Fibroblast of peridontal ligament (primary cell): Measurements from ENCODE around the gene MAN1A1.

ENCODE experiments used
- DNase-seq: peaks from one replicate; pipeline ENCODE4 v3.0.0-alpha.2; 2010; ENCODE audit errors: extremely low read depth

The MAN1A1 gene

GRCh38 chr6:119142637-119143036, 206.9 kb downstream of the MAN1A1 start:
- no peak for DNase-seq

- DNase-seq, result no peak
These were observed 207.5 kb downstream of the MAN1A1 start for GRCh38 chr6:119142041-119142440.

DNA sequence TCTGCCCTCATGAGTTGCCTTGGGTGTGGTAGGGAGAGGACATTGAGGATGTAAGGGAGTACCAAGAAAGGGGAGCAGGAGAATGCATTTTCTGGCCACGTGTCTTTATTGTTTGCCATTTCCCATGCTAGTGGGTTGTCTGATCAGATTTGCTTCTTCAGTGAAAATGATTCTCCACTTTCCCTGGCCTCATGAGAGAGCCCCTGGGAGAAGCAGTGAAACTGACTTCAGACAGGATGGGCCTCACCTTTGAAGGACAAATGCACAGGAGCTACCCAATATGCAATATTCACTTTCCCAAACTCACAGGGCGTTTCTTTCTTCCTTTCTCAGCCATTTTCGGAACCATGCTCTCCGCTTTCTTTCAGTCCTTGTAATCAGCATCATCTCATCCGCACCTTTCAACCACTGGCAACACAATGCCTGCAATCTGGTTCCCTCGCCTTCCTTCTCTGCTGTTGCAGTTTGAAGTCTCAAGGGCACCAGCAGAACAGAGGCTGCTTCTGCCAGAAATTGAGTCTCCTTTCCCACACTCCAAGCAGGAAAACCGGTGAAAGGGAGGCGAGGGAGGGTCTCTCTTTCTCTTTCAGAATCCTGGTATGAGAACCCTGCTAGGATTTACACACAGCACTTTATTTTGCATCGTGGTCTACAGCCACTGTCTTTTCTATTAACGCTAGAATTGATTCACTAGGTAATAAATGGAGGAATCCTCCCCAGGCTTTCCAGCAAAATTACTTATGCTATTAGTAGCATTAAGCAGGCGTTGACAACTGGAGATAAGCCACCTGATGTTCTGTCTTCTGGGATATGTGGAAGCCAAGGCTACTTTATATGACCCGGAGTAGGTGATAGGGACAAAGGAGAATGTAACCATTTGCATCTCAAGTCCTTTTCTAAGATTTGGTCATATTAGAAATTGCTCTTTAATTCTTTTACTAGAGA, 209.1 kb downstream of the MAN1A1 start:
- DNase-seq, result no peak

DNA sequence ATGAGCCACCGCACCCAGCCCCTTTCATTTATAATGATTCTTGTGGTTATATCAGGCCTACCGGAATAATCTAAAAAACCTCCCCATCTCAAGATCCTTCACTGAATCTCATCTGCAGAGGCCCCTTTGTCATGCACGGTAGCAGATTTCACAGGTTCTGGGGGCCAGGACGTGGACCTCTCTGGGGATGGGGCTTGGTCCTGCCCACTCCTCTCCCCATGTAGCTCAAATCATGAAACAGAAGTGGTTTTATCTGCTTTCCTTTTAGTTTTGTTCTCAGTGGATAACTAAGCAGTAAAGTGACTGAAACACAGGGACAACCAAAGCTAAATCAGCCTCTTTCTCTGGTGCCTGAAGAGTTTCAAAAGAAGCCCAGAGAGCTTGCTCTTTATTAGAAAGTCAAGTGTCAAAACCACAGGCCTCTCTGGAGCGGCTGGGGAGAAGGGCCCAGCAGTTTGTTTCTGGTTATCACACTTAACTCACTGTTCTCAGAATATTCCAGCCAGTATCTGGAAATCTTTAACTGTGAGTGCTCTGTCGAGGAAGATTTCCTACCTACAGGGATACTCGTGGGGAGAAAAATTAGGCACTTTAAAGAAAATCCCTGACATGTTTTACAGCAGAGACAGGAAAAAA, 210.5 kb downstream of the MAN1A1 start:
- DNase-seq, result no peak

GRCh38 chr6:119137194-119138072, 212.1 kb downstream of the MAN1A1 start:
- DNase-seq, result peak; percentile 43

DNA sequence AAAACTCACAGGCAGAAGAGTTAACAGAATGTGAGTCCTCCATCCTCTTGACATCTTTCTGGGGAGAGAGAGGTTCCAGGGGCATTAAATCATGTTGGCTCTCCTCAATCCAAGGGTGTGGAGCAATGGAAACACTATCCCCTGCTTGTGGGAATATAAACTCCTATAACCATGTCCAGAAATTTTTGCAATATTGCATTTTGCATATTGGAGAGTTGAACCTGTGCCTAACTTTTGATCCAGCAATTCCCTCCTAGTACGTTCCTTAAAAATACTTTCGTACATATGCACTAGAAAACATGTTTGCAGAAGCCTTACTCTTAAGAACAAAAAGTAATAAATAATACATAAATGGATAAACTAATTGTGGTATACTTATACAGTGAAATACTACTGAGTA, 214.8 kb downstream of the MAN1A1 start:
- DNase-seq, result no peak

- no peak for DNase-seq
These were observed 216.2 kb downstream of the MAN1A1 start for GRCh38 chr6:119133400-119133799.

DNA sequence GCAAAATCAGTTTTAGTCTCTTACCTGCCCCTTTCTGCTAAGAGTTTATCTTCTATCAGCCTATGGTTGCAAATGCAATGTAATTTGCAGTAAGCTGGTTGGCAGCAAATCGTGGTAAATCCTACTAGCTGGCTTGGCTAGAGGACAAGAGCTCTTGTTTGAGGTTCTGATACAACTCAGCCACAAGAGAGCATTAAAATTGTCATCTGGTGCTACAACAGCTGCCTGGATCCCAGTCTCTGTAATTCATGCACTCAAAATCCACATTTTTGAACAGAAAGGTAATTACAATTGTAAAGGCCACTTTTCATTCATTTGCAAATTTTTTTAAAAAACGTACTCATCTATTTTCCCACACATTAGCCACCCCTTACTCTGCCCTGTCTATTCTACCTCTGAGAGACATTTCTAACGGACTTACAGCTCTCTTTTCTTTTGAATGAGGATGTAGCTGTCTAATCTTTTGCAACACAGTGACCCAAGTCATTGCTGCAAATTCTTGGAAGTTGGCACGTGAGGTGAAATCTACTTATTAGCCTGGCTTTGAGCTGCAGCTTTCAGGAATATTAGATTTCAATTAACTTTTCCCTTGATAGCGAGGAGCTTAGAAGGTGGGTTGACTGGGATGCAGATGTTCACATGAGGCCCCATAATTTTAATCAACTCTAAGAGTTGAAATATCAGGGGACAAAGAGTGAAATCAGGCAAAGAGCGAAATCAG, 217.1 kb downstream of the MAN1A1 start:
- DNase-seq, result peak; percentile 54

- peak; percentile 77 for DNase-seq
These were observed 219.5 kb downstream of the MAN1A1 start for GRCh38 chr6:119129968-119130484.

DNA sequence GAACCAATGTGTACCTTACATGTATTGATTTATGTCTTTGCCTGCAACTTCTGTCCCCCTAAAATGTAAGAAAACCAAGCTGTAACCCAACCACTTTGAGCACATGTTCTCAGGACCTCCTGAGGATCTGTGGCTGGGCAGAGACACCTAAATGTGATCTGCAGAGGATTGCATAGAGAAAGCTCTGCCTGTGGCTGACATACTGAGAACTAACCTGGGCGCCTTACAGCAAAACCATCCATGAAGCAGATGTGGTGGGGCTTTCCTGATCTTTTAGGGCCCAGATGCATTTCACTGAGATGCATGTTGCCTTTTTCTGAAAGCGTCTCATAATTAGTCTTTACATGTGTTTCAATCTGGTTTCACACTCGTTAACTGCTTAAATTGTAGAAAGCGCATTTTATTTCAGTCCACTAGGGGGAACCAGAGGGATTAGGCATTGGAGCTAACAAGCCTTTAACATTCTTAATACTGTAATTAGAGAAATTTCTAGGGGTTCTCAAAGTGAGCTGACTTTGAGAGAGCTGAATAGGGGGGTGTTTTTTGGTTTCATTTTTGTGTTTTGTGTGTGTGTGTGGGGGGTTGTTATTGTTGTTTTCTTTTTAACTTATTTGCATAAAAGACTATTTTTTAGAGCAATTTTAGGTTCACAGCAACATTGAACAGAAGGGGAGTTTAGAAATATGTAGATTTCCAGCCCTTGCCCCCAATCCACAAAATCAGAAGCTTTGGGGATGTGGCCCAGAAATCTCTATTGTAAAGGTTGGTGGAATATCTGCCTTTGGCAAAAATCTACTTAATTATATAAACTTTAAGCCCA, 220.2 kb downstream of the MAN1A1 start:
- DNase-seq, result peak; percentile 85

- peak; percentile 40 for DNase-seq
These were observed 221.2 kb downstream of the MAN1A1 start for GRCh38 chr6:119128252-119128912.

GRCh38 chr6:119127627-119128026, 221.9 kb downstream of the MAN1A1 start:
- no peak for DNase-seq
